HepG2 (cell line): Measurements from ENCODE around the gene ATP13A3. TPM values are rescaled to one million over a fixed set of nuclear protein-coding genes. Genes with fewer than 3 reads are reported as not detected.

Experiments
- CENPX ChIP-seq: sonication (generic); formaldehyde crosslinking; IDR thresholded peaks from 2 replicates; pipeline ENCODE4 v1.9.0; 2021; ENCODE audit warnings: mild to moderate bottlenecking, missing genetic modification reagents, moderate library complexity
- EHMT2 ChIP-seq: fragments of 200-600 bp; sonication (generic); IDR thresholded peaks from 2 replicates; pipeline ENCODE4 v1.7.0; 2017; ENCODE audit warnings: antibody characterized with exemption, low read depth, low read length, borderline replicate concordance
- MTA1 ChIP-seq: sonication (generic); formaldehyde crosslinking; IDR thresholded peaks from 2 replicates; pipeline ENCODE4 v1.4.0; 2020; ENCODE audit warnings: missing genetic modification reagents, mild to moderate bottlenecking, borderline replicate concordance
- SAP130 ChIP-seq: IDR thresholded peaks from 2 replicates; pipeline ENCODE4 v1.6.1; 2016; ENCODE audit warnings: low read depth
- ZIK1 ChIP-seq: sonication (generic); formaldehyde crosslinking; IDR thresholded peaks from 2 replicates; pipeline ENCODE4 v1.5.0; 2020; ENCODE audit warnings: mild to moderate bottlenecking, low read depth, missing genetic modification reagents, borderline replicate concordance
- ZNF232 ChIP-seq: sonication (generic); formaldehyde crosslinking; IDR thresholded peaks from 2 replicates; pipeline ENCODE4 v1.4.0; 2020; ENCODE audit warnings: missing genetic modification reagents, borderline replicate concordance
- ZNF30 ChIP-seq: sonication (generic); formaldehyde crosslinking; IDR thresholded peaks from 2 replicates; pipeline ENCODE4 v1.5.0; 2020; ENCODE audit warnings: mild to moderate bottlenecking, missing genetic modification reagents
- ZNF747 ChIP-seq: sonication (generic); formaldehyde crosslinking; IDR thresholded peaks from 2 replicates; pipeline ENCODE4 v1.8.1; 2023; ENCODE audit warnings: missing genetic modification reagents, mild to moderate bottlenecking, borderline replicate concordance
- ZNF777 ChIP-seq: sonication (generic); formaldehyde crosslinking; IDR thresholded peaks from 2 replicates; pipeline ENCODE4 v1.4.0; 2020; ENCODE audit warnings: missing genetic modification reagents
- ZSCAN12 ChIP-seq: sonication (generic); formaldehyde crosslinking; IDR thresholded peaks from 2 replicates; pipeline ENCODE4 v1.9.0; 2021; ENCODE audit warnings: mild to moderate bottlenecking, missing genetic modification reagents
- ZSCAN9 ChIP-seq: IDR thresholded peaks from 2 replicates; pipeline ENCODE4 v1.6.1; 2016; ENCODE audit warnings: borderline replicate concordance
- polyA plus RNA-seq, 8 experiments: library from polyadenylated mRNA; depleted of rRNA in 3 of 8; stranded (reverse) in 7 of 8; unstranded in 1 of 8; fragments of >200 nt; fragmentation: Illumina TruSeq in 4 of 8; extraction: Trizol in 4 of 8; gene quantifications; 2 replicates each; pipeline versions ENCODE4 v1.2.1 to v1.2.3, GENCODE V29; 2011 to 2016; ENCODE audit warnings: low read depth in 4 of 8, missing spikeins in 1 of 8, mixed read lengths in 1 of 8; ENCODE audit not compliant: insufficient read depth in 1 of 8
- total RNA-seq, 5 experiments: library from RNA; depleted of rRNA; stranded (reverse); fragments of >200 nt; fragmentation: Illumina TruSeq; extraction: Trizol; gene quantifications; 2 replicates each; pipeline ENCODE4 v1.2.3, GENCODE V29; 2016; ENCODE audit warnings: low read depth in 1 of 5
- TF ChIP-seq, protein P1 (sequence below): sonication (generic); formaldehyde crosslinking; IDR thresholded peaks from 2 replicates; pipeline ENCODE4 v1.4.0; 2020; ENCODE audit warnings: missing genetic modification reagents
- TF ChIP-seq, protein P2 (sequence below): sonication (generic); formaldehyde crosslinking; IDR thresholded peaks from 2 replicates; pipeline ENCODE4 v1.4.0; 2020; ENCODE audit warnings: missing genetic modification reagents, borderline replicate concordance
- TF ChIP-seq, protein P3 (sequence below), 2 experiments: sonication (generic) in 1 of 2; formaldehyde crosslinking in 1 of 2; IDR thresholded peaks; 2 replicates each; pipeline versions ENCODE4 v1.5.1 to v1.6.1; 2011 to 2020; ENCODE audit warnings: borderline replicate concordance in 1 of 2, low read depth in 1 of 2, low read length in 1 of 2, mild to moderate bottlenecking in 1 of 2, missing genetic modification reagents in 1 of 2, moderate library complexity in 1 of 2
- TF ChIP-seq, protein P4 (sequence below): sonication (generic); formaldehyde crosslinking; conservative IDR thresholded peaks from 2 replicates; pipeline ENCODE4 v1.4.0; 2020; ENCODE audit warnings: mild to moderate bottlenecking, missing genetic modification reagents, moderate library complexity

ATP13A3 gene
- total and polyA plus RNA-seq, 2 of the 13 experiments (the other 11 are each of a cell fraction or from before 2014, with no cell fraction given), result 44.9 to 80.8 TPM

DNA sequence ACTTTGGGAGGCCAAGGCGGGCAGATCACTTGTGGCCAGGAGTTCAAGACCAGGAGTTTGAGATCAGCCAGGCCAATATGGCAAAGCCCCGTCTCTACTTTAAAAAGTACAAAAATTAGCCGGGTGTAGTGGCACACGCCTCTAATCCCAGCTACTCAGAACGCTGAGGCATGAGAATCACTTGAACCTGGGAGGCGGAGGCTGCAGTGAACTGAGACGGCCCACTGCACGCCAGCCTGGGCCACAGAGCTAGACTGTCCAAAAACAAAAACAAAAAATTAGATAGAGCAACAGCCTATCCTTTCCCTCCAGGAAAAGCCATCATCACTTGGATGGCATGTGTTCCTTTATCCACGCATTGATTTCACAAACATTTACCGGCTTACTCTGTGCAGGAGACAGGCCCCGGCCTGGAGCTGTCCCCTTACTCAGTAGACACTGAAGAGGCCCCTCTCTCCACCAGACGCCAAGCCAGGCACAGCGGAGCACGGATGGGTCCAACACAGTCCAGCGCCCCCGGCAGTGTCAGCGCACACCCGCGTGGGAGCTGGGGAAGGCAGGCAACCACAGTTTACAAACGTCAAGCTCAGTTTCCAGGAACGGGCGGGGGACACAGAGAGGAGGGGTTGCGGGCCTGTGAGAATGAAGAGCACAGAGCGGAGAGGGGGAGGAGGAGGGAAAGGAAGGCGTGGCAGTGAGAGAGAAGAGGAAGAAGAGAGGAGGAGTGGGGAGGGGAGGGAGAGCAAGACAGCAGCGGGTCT, 90.8 kb downstream of the ATP13A3 start (continued):
- TF ChIP-seq, protein P1, sequence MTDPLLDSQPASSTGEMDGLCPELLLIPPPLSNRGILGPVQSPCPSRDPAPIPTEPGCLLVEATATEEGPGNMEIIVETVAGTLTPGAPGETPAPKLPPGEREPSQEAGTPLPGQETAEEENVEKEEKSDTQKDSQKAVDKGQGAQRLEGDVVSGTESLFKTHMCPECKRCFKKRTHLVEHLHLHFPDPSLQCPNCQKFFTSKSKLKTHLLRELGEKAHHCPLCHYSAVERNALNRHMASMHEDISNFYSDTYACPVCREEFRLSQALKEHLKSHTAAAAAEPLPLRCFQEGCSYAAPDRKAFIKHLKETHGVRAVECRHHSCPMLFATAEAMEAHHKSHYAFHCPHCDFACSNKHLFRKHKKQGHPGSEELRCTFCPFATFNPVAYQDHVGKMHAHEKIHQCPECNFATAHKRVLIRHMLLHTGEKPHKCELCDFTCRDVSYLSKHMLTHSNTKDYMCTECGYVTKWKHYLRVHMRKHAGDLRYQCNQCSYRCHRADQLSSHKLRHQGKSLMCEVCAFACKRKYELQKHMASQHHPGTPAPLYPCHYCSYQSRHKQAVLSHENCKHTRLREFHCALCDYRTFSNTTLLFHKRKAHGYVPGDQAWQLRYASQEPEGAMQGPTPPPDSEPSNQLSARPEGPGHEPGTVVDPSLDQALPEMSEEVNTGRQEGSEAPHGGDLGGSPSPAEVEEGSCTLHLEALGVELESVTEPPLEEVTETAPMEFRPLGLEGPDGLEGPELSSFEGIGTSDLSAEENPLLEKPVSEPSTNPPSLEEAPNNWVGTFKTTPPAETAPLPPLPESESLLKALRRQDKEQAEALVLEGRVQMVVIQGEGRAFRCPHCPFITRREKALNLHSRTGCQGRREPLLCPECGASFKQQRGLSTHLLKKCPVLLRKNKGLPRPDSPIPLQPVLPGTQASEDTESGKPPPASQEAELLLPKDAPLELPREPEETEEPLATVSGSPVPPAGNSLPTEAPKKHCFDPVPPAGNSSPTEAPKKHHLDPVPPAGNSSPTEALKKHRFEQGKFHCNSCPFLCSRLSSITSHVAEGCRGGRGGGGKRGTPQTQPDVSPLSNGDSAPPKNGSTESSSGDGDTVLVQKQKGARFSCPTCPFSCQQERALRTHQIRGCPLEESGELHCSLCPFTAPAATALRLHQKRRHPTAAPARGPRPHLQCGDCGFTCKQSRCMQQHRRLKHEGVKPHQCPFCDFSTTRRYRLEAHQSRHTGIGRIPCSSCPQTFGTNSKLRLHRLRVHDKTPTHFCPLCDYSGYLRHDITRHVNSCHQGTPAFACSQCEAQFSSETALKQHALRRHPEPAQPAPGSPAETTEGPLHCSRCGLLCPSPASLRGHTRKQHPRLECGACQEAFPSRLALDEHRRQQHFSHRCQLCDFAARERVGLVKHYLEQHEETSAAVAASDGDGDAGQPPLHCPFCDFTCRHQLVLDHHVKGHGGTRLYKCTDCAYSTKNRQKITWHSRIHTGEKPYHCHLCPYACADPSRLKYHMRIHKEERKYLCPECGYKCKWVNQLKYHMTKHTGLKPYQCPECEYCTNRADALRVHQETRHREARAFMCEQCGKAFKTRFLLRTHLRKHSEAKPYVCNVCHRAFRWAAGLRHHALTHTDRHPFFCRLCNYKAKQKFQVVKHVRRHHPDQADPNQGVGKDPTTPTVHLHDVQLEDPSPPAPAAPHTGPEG, result no peak
- no peak for TF ChIP-seq ZNF747 (CRISPR knock-in tag)
- TF ChIP-seq, protein P2, sequence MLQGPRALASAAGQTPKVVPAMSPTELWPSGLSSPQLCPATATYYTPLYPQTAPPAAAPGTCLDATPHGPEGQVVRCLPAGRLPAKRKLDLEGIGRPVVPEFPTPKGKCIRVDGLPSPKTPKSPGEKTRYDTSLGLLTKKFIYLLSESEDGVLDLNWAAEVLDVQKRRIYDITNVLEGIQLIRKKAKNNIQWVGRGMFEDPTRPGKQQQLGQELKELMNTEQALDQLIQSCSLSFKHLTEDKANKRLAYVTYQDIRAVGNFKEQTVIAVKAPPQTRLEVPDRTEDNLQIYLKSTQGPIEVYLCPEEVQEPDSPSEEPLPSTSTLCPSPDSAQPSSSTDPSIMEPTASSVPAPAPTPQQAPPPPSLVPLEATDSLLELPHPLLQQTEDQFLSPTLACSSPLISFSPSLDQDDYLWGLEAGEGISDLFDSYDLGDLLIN, result no peak
- peak; percentile 64 for TF ChIP-seq SAP130 (CRISPR knock-in tag)
- peak; percentile 51; the same call in 1 of the 2 replicates for TF ChIP-seq MTA1 (CRISPR knock-in tag)
- TF ChIP-seq, protein P3, sequence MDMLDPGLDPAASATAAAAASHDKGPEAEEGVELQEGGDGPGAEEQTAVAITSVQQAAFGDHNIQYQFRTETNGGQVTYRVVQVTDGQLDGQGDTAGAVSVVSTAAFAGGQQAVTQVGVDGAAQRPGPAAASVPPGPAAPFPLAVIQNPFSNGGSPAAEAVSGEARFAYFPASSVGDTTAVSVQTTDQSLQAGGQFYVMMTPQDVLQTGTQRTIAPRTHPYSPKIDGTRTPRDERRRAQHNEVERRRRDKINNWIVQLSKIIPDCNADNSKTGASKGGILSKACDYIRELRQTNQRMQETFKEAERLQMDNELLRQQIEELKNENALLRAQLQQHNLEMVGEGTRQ (IDR thresholded peaks at IDR 0.05; ENCODE audit: low read depth, low read length), result no peak
- TF ChIP-seq, protein P3 (CRISPR knock-in tag; IDR thresholded peaks at IDR 0.05; ENCODE audit: borderline replicate concordance), result no peak
- no peak for TF ChIP-seq ZIK1 (CRISPR knock-in tag)
- no peak for TF ChIP-seq ZSCAN12
- no peak for TF ChIP-seq ZNF30 (CRISPR knock-in tag)
- no peak for TF ChIP-seq ZSCAN9 (CRISPR knock-in tag)
- no peak for TF ChIP-seq CENPX (CRISPR knock-in tag)
- TF ChIP-seq, protein P4, sequence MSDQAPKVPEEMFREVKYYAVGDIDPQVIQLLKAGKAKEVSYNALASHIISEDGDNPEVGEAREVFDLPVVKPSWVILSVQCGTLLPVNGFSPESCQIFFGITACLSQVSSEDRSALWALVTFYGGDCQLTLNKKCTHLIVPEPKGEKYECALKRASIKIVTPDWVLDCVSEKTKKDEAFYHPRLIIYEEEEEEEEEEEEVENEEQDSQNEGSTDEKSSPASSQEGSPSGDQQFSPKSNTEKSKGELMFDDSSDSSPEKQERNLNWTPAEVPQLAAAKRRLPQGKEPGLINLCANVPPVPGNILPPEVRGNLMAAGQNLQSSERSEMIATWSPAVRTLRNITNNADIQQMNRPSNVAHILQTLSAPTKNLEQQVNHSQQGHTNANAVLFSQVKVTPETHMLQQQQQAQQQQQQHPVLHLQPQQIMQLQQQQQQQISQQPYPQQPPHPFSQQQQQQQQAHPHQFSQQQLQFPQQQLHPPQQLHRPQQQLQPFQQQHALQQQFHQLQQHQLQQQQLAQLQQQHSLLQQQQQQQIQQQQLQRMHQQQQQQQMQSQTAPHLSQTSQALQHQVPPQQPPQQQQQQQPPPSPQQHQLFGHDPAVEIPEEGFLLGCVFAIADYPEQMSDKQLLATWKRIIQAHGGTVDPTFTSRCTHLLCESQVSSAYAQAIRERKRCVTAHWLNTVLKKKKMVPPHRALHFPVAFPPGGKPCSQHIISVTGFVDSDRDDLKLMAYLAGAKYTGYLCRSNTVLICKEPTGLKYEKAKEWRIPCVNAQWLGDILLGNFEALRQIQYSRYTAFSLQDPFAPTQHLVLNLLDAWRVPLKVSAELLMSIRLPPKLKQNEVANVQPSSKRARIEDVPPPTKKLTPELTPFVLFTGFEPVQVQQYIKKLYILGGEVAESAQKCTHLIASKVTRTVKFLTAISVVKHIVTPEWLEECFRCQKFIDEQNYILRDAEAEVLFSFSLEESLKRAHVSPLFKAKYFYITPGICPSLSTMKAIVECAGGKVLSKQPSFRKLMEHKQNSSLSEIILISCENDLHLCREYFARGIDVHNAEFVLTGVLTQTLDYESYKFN (CRISPR knock-in tag), result 0 out of 2 replicates have a peak, but pooled peaks have one; percentile 27
- no peak for TF ChIP-seq ZNF232
- no peak for TF ChIP-seq EHMT2
- TF ChIP-seq ZNF777 (CRISPR knock-in tag), result peak; percentile 17; the same call in 1 of the 2 replicates
